OCI-LY3 (cell line): ENCODE measurements around the gene UBQLN4.

Experiments
- EZH2phosphoT487 ChIP-seq: fragments of 200-600 bp; shearing (Covaris generic); IDR thresholded peaks from 2 replicates; pipeline ENCODE4 v1.6.1; 2018; ENCODE audit warnings: antibody characterized with exemption, mixed run types, low read depth
- TF ChIP-seq, protein P1 (sequence below): fragments of 200-600, 300-600 bp; sonication (generic); IDR thresholded peaks from 2 replicates; pipeline ENCODE4 v1.5.1; 2014; ENCODE audit warnings: antibody characterized with exemption, low read length, low read depth

DNA sequence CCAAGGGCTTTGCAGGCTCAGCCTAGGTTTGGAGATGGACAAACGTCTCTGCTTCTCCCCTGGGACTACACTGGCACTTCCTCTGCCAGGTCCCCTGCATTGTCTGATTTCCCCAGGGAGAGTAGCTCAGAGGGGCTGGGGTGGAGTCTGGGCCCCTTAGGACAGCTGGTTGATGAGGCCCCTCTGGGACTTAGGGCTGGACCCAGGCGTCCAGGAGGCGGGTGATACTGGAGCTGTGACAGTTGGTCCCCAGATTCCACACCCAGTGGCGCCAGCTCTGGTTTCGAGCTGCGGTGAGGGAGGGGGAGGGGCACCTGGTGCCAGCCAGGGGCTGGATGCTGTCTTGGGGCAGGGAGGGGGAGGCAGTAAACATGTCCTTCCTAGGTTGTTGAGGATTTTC, 36.1 kb upstream of the UBQLN4 start:
- TF ChIP-seq, protein P1, sequence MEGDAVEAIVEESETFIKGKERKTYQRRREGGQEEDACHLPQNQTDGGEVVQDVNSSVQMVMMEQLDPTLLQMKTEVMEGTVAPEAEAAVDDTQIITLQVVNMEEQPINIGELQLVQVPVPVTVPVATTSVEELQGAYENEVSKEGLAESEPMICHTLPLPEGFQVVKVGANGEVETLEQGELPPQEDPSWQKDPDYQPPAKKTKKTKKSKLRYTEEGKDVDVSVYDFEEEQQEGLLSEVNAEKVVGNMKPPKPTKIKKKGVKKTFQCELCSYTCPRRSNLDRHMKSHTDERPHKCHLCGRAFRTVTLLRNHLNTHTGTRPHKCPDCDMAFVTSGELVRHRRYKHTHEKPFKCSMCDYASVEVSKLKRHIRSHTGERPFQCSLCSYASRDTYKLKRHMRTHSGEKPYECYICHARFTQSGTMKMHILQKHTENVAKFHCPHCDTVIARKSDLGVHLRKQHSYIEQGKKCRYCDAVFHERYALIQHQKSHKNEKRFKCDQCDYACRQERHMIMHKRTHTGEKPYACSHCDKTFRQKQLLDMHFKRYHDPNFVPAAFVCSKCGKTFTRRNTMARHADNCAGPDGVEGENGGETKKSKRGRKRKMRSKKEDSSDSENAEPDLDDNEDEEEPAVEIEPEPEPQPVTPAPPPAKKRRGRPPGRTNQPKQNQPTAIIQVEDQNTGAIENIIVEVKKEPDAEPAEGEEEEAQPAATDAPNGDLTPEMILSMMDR = no peak
- no peak for TF ChIP-seq EZH2phosphoT487
